Myocyte (in vitro differentiated cells): Measurements from ENCODE around the gene PRKD3. TPM values are rescaled to one million over a fixed set of nuclear protein-coding genes. Genes with fewer than 3 reads are reported as not detected.
"Not testable (repeated sequence)": the region's sequence is repeated elsewhere in the genome, so short reads cannot be mapped to it uniquely, and the experiment has no call there.

Experiments used
- DNase-seq: peaks from one replicate; pipeline ENCODE4 v3.0.0-alpha.2; 2012; ENCODE audit warnings: low read depth
- total RNA-seq: library from RNA; depleted of rRNA; stranded (reverse); fragments of >200 nt; gene quantifications from 2 replicates; pipeline ENCODE4 v1.2.3, GENCODE V29; 2014

PRKD3 gene
- total RNA-seq, 1 donor from 2014 or later = 24.2 TPM

GRCh38 chr2:37317746-37318145, 6.9 kb downstream of the PRKD3 start:
- no peak for DNase-seq

GRCh38 chr2:37316181-37316580, 8.5 kb downstream of the PRKD3 start:
- DNase-seq = no peak

DNA sequence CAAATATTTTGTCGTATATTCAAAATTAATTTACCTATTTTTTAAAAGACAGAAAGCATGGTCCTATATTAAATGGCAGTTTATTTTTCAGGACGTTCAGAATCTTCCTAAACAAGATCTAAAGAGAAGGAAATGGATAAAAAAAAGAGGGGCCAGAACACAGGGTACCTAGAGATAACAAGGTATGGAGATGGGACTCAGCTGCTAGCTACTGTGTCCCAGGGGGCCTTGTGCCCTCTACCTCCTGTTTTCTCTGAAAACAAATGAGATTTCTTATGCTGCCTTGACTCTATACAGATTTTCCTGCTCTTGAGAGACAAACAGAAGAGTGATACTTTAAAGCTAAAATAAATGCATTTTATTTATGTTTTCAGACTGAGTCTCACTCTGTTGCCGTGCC, 9.3 kb downstream of the PRKD3 start:
- DNase-seq = no peak

DNA sequence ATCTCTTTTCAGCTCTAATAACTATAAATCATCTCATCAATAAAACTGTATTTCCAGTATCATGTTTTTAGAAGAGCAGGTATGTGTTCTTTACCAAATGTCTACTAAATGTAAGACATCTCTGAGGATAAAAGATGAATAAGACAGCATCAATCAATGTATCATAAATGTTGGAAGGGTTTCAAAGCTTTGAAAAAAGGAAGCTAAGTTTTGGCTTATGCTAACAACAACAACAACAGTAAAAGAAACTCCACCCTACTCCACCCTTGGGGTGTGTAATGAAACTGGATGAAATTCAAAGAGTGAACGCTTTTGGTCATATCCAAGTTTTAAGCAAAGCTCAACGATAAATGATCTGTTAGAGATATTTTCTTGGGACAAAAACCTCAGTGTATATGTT, 17.1 kb downstream of the PRKD3 start:
- no peak for DNase-seq

- no peak for DNase-seq
Observed at GRCh38 chr2:37306024-37306423, 18.6 kb downstream of the PRKD3 start.

- DNase-seq = no peak
Observed at GRCh38 chr2:37302701-37303252, 21.9 kb downstream of the PRKD3 start.

DNA sequence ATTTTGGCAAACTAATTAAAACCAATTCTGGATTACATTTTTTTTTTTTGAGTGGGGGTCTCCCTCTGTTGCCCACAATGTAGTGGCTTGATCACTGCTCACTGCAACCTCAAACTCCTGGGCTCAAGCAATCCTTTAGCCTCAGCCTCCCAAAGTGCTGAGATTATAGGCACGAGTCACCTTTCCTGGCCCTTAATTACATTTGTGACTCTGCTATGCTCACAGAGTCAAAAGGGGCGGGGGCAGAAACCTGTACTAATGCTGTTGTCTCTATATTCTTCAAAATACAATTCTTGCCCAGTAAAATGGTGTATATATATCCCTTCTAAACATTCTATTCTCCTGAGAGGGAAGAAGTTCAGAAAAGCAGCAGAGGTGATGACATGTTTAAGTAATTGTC, 23.2 kb downstream of the PRKD3 start:
- no peak for DNase-seq

DNA sequence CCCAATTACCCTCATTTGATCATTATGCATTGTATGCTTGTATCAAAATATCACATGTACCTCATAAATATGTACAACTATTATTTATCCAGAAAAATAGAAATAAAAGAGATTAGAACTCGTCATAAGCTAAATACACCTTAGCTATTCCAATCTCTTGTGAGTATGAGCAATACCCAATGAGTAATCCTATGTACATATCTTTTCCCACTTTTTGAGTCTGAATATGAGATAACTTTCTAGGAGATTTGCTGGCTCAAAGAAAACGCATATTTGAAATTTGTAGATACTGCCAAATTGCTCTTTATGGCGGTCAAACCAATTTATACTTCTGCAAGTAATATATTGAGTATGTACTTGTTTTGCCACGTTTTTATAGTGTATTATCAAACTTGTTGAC, 24.1 kb downstream of the PRKD3 start:
- no peak for DNase-seq

GRCh38 chr2:37300146-37300545, 24.5 kb downstream of the PRKD3 start:
- DNase-seq = no peak

DNA sequence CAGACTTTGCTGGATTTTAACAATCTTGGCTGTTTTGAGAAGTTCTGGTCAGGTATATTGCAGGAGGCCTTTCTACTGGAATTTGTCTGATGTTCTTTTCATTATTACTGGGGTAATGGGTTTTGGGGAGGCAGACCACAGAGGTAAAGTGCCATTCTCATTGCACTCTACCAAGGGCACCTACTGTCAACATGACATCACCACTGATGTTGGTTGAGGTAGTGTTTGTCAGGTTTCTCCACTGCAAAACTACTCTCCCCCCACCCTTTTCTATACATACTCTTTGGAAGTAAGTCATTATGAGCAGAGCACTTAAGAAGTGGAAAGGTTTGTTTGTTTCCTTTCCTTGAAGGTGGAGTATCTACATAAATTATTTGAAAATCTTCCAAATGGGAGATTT, 27.0 kb downstream of the PRKD3 start:
- DNase-seq = no peak

GRCh38 chr2:37295469-37296073, 29.1 kb downstream of the PRKD3 start:
- DNase-seq = no peak

- DNase-seq = not testable (repeated sequence)
Observed at GRCh38 chr2:37294858-37295257, 29.8 kb downstream of the PRKD3 start.

- no peak for DNase-seq
Observed at GRCh38 chr2:37291680-37292079, 33.0 kb downstream of the PRKD3 start.

- peak; percentile 15 for DNase-seq
Observed at GRCh38 chr2:37287966-37288365, 36.7 kb downstream of the PRKD3 start.

DNA sequence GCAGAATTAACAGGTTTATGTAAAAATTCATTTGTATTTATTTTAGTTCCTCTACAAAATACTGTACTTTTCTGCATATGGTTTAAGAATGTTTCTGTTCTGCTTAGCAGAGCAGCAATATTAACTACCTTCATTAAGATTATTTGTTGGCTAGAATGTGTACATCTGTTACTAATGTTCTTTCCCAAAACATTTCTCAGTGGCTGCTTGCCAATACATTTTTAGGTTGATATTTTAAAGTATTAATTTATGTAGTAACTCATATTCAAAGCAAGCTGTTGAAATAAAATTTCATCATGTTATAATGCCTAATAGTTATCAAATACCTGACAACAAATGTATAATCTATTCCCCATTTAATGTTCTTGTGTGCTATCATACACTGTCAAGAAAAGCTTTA, 40.3 kb downstream of the PRKD3 start:
- DNase-seq = no peak

GRCh38 chr2:37283207-37283606, 41.4 kb downstream of the PRKD3 start:
- peak; percentile 61 for DNase-seq

DNA sequence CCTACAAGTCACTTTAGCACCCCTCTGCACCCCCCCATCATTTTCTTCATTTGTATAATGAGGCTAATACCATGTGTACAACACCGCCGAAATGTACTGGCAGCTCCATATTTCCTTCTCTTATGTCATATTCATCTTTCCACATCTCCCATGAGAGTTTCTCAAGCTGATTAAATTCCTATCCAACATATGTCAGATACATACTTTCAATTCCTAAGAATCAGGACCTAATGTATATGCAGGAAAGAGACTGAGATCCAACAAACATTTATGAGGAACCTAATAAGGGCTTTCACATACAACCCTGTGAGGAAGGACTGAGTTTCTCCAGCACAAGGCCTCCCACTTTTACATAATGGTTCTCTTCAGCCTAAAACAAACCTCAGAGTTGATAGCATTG, 41.9 kb downstream of the PRKD3 start:
- no peak for DNase-seq

GRCh38 chr2:37281916-37282315, 42.7 kb downstream of the PRKD3 start:
- DNase-seq = no peak

DNA sequence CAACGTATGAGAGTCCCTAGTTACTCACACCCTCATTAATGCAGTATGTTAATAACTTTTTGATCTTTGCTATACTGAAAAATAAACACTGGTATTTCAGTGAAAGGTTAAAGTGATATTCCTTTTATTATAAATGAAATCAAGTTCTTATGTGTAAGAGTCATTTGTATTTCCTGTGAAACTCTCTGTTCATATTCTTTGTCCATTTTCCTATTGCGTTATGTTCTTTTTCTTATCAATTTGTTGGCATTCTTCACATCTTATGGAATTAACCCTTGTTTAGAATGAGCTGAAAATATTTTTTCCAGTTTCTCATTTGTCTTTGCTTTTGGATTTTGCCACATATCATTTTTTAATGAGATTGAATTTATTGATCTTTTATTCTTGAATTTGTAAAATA, 48.3 kb downstream of the PRKD3 start:
- DNase-seq = no peak
